Keratinocyte (primary cell): ENCODE measurements around the gene HOXD1. TPM values are rescaled to one million over a fixed set of nuclear protein-coding genes. Genes with fewer than 3 reads are reported as not detected.

Experiments used
- DNase-seq: peaks from one replicate; pipeline ENCODE4 v3.0.0-alpha.2; 2011; ENCODE audit warnings: low read depth, missing footprints, low spot score
- FAIRE-seq: peaks from 2 replicates; lab custom pipeline; 2011; peaks lifted over from hg19 to GRCh38; lab: Jason Lieb, UNC
- H2AFZ ChIP-seq: 2 replicates; pipeline ENCODE4 v1.6.0; 2012; ENCODE audit warnings: low read length, control low read depth, inconsistent platforms; ENCODE audit not compliant: control insufficient read depth
- H3K27ac ChIP-seq: 2 replicates; pipeline ENCODE4 v1.5.1; 2011; ENCODE audit warnings: low read length; ENCODE audit not compliant: control insufficient read depth, insufficient read depth
- H3K27me3 ChIP-seq: 3 replicates; pipeline ENCODE4 v1.6.0; 2011; ENCODE audit warnings: low read length; ENCODE audit not compliant: control insufficient read depth, insufficient read depth; ENCODE audit errors: extremely low read depth
- H3K36me3 ChIP-seq, 2 experiments: 2 replicates in 1 of 2; 3 replicates in 1 of 2; pipeline ENCODE4 v1.5.1; 2011; ENCODE audit warnings: low read length in 2 of 2, mild to moderate bottlenecking in 1 of 2; ENCODE audit not compliant: control insufficient read depth in 2 of 2, insufficient read depth in 2 of 2; ENCODE audit errors: extremely low read depth in 1 of 2
- H3K4me1 ChIP-seq: 3 replicates; pipeline ENCODE4 v1.5.1; 2011; ENCODE audit warnings: low read length; ENCODE audit not compliant: control insufficient read depth, insufficient read depth; ENCODE audit errors: extremely low read depth
- H3K4me2 ChIP-seq: 3 replicates; pipeline ENCODE4 v1.6.0; 2011; ENCODE audit warnings: low read depth, low read length; ENCODE audit not compliant: control insufficient read depth, insufficient read depth; ENCODE audit errors: extremely low read depth
- H3K4me3 ChIP-seq, 3 experiments: fragments of 200-600 bp in 1 of 3; sonication (generic) in 1 of 3; 2 replicates in 2 of 3; 3 replicates in 1 of 3; pipeline ENCODE4 v1.5.1; 2011 to 2016; ENCODE audit warnings: low read length in 3 of 3, mild to moderate bottlenecking in 3 of 3, control low read depth in 2 of 3, inconsistent platforms in 1 of 3, low read depth in 1 of 3, mixed read lengths in 1 of 3, mixed run types in 1 of 3, moderate library complexity in 1 of 3; ENCODE audit not compliant: control insufficient read depth in 2 of 3, insufficient read depth in 2 of 3; ENCODE audit errors: extremely low read depth in 1 of 3
- H3K79me2 ChIP-seq: 2 replicates; pipeline ENCODE4 v1.6.0; 2012; ENCODE audit warnings: low read length; ENCODE audit not compliant: control insufficient read depth, insufficient read depth
- H3K9ac ChIP-seq: 3 replicates; pipeline ENCODE4 v1.6.0; 2011; ENCODE audit warnings: low read length; ENCODE audit not compliant: control insufficient read depth, insufficient read depth; ENCODE audit errors: extremely low read depth
- H3K9me1 ChIP-seq: 3 replicates; pipeline ENCODE4 v1.6.0; 2011; ENCODE audit warnings: low read length; ENCODE audit not compliant: control insufficient read depth, insufficient read depth; ENCODE audit errors: extremely low read depth
- H3K9me3 ChIP-seq: 2 replicates; pipeline ENCODE4 v1.5.1; 2012; ENCODE audit warnings: low read depth, low read length; ENCODE audit not compliant: control insufficient read depth
- H4K20me1 ChIP-seq: 3 replicates; pipeline ENCODE4 v1.6.0; 2011; ENCODE audit warnings: low read length; ENCODE audit not compliant: control insufficient read depth, insufficient read depth; ENCODE audit errors: extremely low read depth
- EZH2 ChIP-seq: IDR thresholded peaks from one replicate; pipeline ENCODE4 v1.6.1; 2012; ENCODE audit warnings: inconsistent platforms, mild to moderate bottlenecking, low read length, moderate library complexity
- dilution Hi-C: fragments of 300-500 bp; cut with MboI; formaldehyde crosslinking; loops from one replicate; pipeline ENCODE4 v1.7.0; 2020; ENCODE audit warnings: low sequenced_read_pairs; ENCODE audit not compliant: extremely low pct_ligation_motif_present
- polyA plus RNA-seq, 5 experiments: library from polyadenylated mRNA; depleted of rRNA in 3 of 5; stranded (reverse) in 3 of 5; stranded (forward) in 1 of 5; unstranded in 1 of 5; fragments of >200 nt; gene quantifications; 1 replicate in 1 of 5; 2 replicates in 3 of 5; 3 replicates in 1 of 5; pipeline versions ENCODE4 v1.2.1 to v1.2.3, GENCODE V29; 2011 to 2012; ENCODE audit warnings: missing spikeins in 2 of 5, low read depth in 1 of 5, low replicate concordance in 1 of 5
- TF ChIP-seq, protein P1 (sequence below), 3 experiments: IDR thresholded peaks in 1 of 3; conservative IDR thresholded peaks in 1 of 3; optimal IDR thresholded peaks in 1 of 3; 2 replicates in 2 of 3; 3 replicates in 1 of 3; pipeline versions ENCODE3 to v1.5.1; 2011; ENCODE audit warnings: low read length in 3 of 3, mild to moderate bottlenecking in 3 of 3, moderate library complexity in 2 of 3, control low read depth in 1 of 3, inconsistent platforms in 1 of 3; ENCODE audit not compliant: insufficient read depth in 2 of 3; ENCODE audit errors: extremely low read depth in 1 of 3

Gene HOXD1
- polyA plus RNA-seq, 1 donor (not counting 4 experiments of a cell fraction or from before 2014, with no cell fraction given) = not detected

DNA sequence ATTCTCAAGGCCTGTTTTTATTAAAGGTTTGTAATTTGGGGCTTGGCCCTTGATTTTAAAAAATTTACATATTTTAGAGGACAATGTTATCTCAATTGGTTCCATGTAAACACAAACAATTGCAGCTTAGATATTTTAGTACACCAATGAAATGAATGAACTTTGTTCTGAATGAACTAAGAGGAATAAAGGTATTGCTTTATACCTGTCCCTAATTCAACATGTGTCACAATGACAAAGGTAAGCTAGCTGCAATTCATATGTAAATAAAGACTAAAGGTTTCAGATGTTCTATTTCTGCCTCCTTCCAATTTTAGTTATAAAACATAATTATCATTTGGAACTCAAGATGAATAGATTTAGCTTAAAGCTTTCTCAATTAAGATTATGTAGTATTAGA lies 11.4 kb downstream of the HOXD1 start:
- dilution Hi-C loops = no loop called here
- TF ChIP-seq, protein P1, sequence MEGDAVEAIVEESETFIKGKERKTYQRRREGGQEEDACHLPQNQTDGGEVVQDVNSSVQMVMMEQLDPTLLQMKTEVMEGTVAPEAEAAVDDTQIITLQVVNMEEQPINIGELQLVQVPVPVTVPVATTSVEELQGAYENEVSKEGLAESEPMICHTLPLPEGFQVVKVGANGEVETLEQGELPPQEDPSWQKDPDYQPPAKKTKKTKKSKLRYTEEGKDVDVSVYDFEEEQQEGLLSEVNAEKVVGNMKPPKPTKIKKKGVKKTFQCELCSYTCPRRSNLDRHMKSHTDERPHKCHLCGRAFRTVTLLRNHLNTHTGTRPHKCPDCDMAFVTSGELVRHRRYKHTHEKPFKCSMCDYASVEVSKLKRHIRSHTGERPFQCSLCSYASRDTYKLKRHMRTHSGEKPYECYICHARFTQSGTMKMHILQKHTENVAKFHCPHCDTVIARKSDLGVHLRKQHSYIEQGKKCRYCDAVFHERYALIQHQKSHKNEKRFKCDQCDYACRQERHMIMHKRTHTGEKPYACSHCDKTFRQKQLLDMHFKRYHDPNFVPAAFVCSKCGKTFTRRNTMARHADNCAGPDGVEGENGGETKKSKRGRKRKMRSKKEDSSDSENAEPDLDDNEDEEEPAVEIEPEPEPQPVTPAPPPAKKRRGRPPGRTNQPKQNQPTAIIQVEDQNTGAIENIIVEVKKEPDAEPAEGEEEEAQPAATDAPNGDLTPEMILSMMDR (optimal IDR thresholded peaks at IDR 0.05 in 1 of 3, IDR thresholded peaks at IDR 0.05 in 1 of 3, conservative IDR thresholded peaks at IDR 0.05 in 1 of 3; ENCODE audit: extremely low read depth in 1 of 3, insufficient read depth in 2 of 3, low read length in 3 of 3) = no peak
- no peak for TF ChIP-seq EZH2
- H3K4me2 ChIP-seq = no peak overlapping the region

DNA sequence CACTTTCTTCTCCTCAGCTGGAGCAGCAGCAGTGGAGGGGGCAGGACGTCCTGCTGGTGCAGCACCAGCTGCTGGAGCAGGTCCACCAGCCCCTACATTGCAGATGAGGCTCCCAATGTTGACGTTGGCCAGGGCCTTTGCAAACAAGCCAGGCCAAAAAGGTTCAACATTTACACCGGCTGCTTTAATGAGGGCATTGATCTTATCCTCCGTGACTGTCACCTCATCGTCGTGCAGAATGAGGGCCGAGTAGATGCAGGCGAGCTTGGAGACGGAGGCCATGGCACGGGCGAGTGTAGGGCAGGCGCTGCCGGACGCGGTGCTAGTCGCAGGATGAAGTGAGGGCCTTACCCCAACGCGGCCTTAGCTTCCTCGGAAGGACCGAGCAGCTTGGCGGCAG lies 12.5 kb downstream of the HOXD1 start:
- Histone ChIP-seq H2AFZ (no peak overlapping the region), H3K4me2 (no peak overlapping the region), H3K36me3 (no peaks in the 10 kb centered on the region), H3K27ac (no peak overlapping the region), H3K9me3 (no peaks in the 10 kb centered on the region), H3K79me2 (no peaks in the 10 kb centered on the region), H3K27me3 (peaks cover 6% of the 10 kb centered on the region), H3K4me3 (no peak overlapping the region), H3K9ac (no peak overlapping the region), H3K4me1 (no peaks in the 10 kb centered on the region), H3K9me1 (no peaks in the 10 kb centered on the region), H4K20me1 (no peaks in the 10 kb centered on the region)
- DNase-seq (no peak), FAIRE-seq (no peak)
- dilution Hi-C loops = no loop called here
- TF ChIP-seq EZH2 = no peak
- TF ChIP-seq, protein P1 (optimal IDR thresholded peaks at IDR 0.05 in 1 of 3, IDR thresholded peaks at IDR 0.05 in 1 of 3, conservative IDR thresholded peaks at IDR 0.05 in 1 of 3; ENCODE audit: extremely low read depth in 1 of 3, insufficient read depth in 2 of 3, low read length in 3 of 3) = no peak

More for the DNA sequence above, 11.4 kb downstream of the HOXD1 start:
- H3K9me1 ChIP-seq = no peaks in the 10 kb centered on the region
- peaks cover 6% of the 10 kb centered on the region for H3K27me3 ChIP-seq
- FAIRE-seq = no peak
- H4K20me1 ChIP-seq = no peaks in the 10 kb centered on the region
- H3K27ac ChIP-seq = no peak overlapping the region
- H2AFZ ChIP-seq = no peak overlapping the region
- H3K36me3 ChIP-seq = no peaks in the 10 kb centered on the region
- no peak overlapping the region for H3K4me3 ChIP-seq
- no peaks in the 10 kb centered on the region for H3K4me1 ChIP-seq
- no peaks in the 10 kb centered on the region for H3K79me2 ChIP-seq
- H3K9me3 ChIP-seq = no peaks in the 10 kb centered on the region
- no peak overlapping the region for H3K9ac ChIP-seq
- no peak for DNase-seq
